Stimulated activated CD8-positive, alpha-beta memory T cell treated with anti-CD3 and anti-CD28 coated beads, Interleukin-15, amount 100 ng/mL, for 24 hours (primary cell): ENCODE results near the gene SMTNL2.
"Not testable (repeated sequence)": the region's sequence is repeated elsewhere in the genome, so short reads cannot be mapped to it uniquely, and the experiment has no call there.

Source experiments
- DNase-seq: peaks from one replicate; pipeline ENCODE4 v3.0.0-alpha.2; 2020; ENCODE audit warnings: low read depth

SMTNL2 gene

GRCh38 chr17:4602041-4602440, 17.7 kb downstream of the SMTNL2 start:
- no peak for DNase-seq

- no peak for DNase-seq
These were observed 19.8 kb downstream of the SMTNL2 start for GRCh38 chr17:4604111-4604644.

GRCh38 chr17:4604736-4605135, 20.4 kb downstream of the SMTNL2 start:
- not testable (repeated sequence) for DNase-seq

GRCh38 chr17:4605826-4606225, 21.5 kb downstream of the SMTNL2 start:
- DNase-seq: no peak

GRCh38 chr17:4607261-4607741, 23.0 kb downstream of the SMTNL2 start:
- no peak for DNase-seq

GRCh38 chr17:4607773-4608187, 23.5 kb downstream of the SMTNL2 start:
- no peak for DNase-seq

- no peak for DNase-seq
These were observed 25.4 kb downstream of the SMTNL2 start for GRCh38 chr17:4609761-4610160.

GRCh38 chr17:4610162-4610561, 25.8 kb downstream of the SMTNL2 start:
- no peak for DNase-seq

- DNase-seq: no peak
These were observed 26.3 kb downstream of the SMTNL2 start for GRCh38 chr17:4610656-4611055.

GRCh38 chr17:4616476-4616875, 32.1 kb downstream of the SMTNL2 start:
- no peak for DNase-seq

- DNase-seq: no peak
These were observed 32.8 kb downstream of the SMTNL2 start for GRCh38 chr17:4617090-4617489.

GRCh38 chr17:4617590-4618351, 33.4 kb downstream of the SMTNL2 start:
- DNase-seq: no peak

GRCh38 chr17:4620531-4621101, 36.3 kb downstream of the SMTNL2 start:
- DNase-seq: no peak

GRCh38 chr17:4622375-4622774, 38.0 kb downstream of the SMTNL2 start:
- no peak for DNase-seq

GRCh38 chr17:4623249-4623648, 38.9 kb downstream of the SMTNL2 start:
- DNase-seq: no peak

- not testable (repeated sequence) for DNase-seq
These were observed 40.2 kb downstream of the SMTNL2 start for GRCh38 chr17:4624451-4624911.

- no peak for DNase-seq
These were observed 40.9 kb downstream of the SMTNL2 start for GRCh38 chr17:4625181-4625617.

GRCh38 chr17:4626734-4627256, 42.5 kb downstream of the SMTNL2 start:
- DNase-seq: no peak

GRCh38 chr17:4631431-4631830, 47.1 kb downstream of the SMTNL2 start:
- no peak for DNase-seq

GRCh38 chr17:4631836-4632580, 47.7 kb downstream of the SMTNL2 start:
- no peak for DNase-seq

GRCh38 chr17:4632581-4632920, 48.2 kb downstream of the SMTNL2 start:
- no peak for DNase-seq

GRCh38 chr17:4633643-4634042, 49.3 kb downstream of the SMTNL2 start:
- no peak for DNase-seq
